Esophagus squamous epithelium (tissue), 4 donors: ENCODE results near the gene TTC22.

Source experiments
- CTCF ChIP-seq, 6 experiments: fragments of 450-650 bp in 4 of 6; fragments of 200-600 bp in 2 of 6; sonication (generic) in 2 of 6; IDR thresholded peaks; one replicate each; pipeline ENCODE4 v1.5.1; 2016 to 2019; ENCODE audit warnings: antibody characterized with exemption in 6 of 6, mild to moderate bottlenecking in 4 of 6, moderate library complexity in 4 of 6
- POLR2A ChIP-seq, 4 donors: fragments of 450-650 bp; IDR thresholded peaks; one replicate each; pipeline ENCODE4 v1.6.1; 2017; ENCODE audit warnings: antibody characterized with exemption in 4 of 4, mild to moderate bottlenecking in 4 of 4, moderate library complexity in 3 of 4

DNA sequence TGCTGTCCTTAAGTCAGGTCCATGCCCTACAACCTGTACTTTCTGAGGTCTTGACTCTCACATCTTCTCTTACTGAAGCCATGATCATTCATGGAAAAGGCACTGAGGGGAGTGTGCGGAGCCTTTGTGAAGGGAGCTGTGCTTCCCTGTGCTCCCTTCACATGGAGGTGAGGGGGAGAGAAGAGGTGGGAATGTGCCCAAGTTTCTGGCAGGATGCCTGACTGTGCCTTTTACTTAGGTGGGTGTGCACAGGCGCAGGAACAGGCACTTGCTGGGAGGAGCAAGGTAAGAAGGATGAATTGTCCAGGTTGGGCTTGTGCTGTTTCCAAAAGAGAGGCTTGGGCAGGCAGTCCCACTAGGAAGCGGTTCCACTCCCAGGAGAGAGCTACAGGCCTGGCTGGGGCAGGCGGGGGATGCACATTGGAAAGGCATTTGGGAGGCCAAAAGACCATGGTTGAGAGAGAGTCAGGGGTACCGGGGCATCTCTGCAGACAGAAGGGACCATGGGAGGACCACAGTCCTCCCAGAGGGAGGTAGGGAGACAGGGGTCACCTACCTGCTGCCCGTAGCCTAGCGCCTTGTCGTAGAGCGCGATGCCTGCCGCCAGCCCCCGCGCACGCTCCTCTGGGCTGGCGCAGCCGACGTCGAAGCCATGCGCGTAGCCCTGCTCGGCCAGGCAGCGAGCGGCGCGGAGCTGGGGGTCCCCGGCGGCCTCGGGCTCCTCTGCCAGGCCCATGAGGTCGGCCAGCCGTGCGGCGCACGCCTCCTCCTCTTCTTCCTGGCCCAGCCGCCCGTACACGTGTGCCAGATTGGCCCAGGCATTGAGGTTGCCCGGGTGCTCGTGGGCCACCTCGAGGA lies 853 bp downstream of the TTC22 start:
- TF ChIP-seq POLR2A (IDR thresholded peaks at IDR 0.05) (no peak), CTCF (IDR thresholded peaks at IDR 0.05) (no peak)
